HG02840 (cell line): ENCODE results near the gene SPIRE2.

ENCODE experiments used
- ATAC-seq: cut with Tn5 transposase; IDR thresholded peaks from one replicate; pipeline ENCODE4 v1.9.1; 2021; ENCODE audit warnings: mild to moderate bottlenecking, moderate library complexity, moderate number of reproducible peaks; ENCODE audit not compliant: unreplicated experiment, low FRiP score

SPIRE2 gene

DNA sequence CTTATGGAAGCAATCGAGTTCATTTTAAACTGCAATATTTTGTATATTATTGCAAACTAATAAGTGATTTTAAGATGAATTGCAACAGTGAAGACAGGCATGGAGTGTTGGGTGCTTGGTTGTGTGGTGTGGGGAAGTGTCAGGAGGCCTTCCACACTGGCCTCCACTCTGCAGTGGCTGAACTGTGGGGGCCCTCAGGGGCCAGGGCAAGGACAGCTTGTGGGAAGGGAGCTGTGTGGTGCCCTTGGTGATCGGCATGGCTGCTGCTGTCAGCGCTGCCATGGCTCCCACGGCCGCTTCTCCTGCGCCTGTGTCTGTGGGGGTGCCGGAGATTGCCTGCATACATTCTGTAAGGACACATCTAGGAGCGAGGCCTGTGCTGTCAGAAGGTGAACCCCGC lies 64.4 kb downstream of the SPIRE2 start:
- ATAC-seq: no peak

- no peak for ATAC-seq
Observed at GRCh38 chr16:89893642-89894548, 65.6 kb downstream of the SPIRE2 start.

- no peak for ATAC-seq
Observed at GRCh38 chr16:89895482-89896250, 67.4 kb downstream of the SPIRE2 start.

DNA sequence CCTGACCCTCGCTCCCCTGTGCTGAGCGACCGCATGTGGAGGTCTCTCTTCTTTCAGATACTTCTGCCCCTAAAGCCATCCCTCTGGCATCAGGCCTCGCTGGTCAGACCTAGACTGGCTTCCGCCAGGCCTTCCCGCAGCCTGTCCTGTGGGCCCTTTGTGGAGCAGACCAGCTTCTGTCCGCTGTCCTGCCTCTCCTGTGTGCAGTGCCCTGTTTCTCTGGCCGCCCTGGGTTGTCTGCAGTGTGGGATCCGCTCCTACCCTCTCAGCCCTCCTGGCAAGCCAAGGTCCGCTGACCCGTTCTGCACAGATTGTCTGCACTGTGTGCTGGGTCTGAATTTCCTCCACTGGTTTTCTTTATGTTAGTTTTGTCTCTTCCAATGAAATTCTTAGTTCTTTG lies 68.9 kb downstream of the SPIRE2 start:
- ATAC-seq: no peak

GRCh38 chr16:89898201-89898967 lies 70.1 kb downstream of the SPIRE2 start:
- no peak for ATAC-seq

DNA sequence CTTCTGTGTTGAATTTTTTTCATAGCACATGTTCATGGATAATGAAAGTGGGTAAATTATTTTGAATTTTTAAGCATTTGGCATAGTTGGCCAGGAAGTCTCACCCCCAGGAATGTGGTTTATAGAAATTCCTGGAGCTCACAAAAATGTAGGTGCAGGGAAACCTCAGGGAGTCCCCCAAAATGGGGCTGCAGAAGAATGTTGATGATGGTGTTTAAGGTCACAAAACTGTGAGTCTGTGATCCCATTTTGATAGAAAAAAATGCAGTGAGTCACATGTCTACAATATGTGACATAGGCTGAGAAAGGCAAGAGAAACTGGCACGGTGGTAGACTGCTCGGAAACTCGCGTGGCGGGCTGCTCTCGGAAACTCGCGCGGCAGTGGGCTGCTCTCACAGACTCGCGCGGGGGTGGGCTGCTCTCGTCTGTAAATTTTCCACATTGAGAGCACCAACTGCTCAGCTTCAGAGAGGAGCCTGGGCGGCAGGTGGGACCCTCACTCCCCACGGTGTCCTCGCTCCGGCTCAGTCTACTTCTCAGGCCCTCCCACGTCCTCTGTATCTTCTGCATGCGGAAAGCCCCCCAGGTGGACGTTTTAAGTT lies 71.7 kb downstream of the SPIRE2 start:
- ATAC-seq: no peak

DNA sequence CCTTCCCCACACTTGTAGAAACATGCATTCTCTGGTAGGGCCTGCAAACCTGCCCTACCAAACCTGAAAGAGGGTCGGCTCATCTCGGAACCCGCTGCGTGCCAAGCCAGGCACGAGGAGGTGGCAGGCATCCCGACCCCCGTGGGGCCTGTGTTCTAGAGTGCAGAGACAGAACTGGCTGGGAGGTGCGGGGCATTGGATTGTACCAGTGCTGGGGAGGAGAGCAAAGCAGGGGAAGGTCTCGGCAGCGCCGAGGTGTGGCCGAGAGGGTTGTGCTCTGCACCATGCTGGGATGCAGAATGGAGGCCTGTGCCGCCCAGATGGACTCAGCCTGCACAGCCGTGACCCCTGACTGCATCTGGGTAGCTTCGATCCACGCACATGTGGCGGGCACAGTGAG lies 72.6 kb downstream of the SPIRE2 start:
- ATAC-seq: no peak

DNA sequence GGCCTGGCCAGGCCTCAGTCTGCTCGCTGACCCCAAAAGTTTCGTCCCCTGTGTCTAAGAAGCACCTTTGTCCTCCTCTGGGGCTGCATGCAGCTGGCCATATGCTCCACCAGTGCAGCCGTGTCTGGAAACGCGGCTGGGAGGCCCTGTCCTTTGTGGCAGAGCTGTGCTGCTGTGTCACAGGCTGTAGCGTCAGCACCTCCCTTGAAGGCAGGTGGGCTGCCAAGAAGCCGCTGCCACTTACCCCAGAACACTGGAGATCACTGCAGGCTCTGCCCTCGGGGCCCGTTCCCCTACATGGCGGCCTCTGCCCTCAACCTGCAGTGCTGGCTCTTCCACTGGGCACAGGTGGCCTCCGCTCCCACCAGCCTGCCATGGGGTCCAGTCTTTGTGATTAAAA lies 74.7 kb downstream of the SPIRE2 start:
- ATAC-seq: no peak

DNA sequence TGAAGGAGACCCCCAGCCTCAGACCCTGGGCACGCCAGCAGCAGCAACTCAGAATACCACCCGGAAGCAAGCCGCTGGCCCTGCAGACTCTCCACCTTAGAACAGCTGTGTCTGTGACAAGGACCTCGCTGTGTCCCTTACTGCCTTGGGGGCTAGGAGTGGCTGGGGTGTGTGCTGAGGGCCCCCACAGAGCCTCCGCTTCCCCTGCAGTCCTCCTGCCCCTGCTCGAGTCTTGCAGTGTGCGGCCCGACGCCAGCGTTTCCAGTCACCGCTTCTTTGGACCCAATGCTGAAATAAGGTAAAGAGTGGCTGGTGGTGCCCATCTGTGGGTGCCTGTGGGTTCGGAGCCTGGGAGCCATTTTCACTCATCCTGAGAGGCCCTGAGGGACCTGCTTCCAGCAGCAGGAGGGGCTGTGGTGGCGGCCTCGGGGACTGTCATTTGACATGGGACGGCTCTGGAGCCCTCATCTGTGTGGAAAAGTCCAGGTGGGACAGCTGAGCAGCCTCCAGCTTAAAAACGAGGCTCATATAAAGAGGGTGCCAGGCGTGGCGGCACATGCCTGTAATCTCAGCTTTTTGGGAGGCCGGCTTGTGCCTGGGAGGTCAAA lies 75.7 kb downstream of the SPIRE2 start:
- ATAC-seq: no peak

- no peak for ATAC-seq
Observed at GRCh38 chr16:89904606-89905510, 76.6 kb downstream of the SPIRE2 start.

- no peak for ATAC-seq
Observed at GRCh38 chr16:89905511-89906139, 77.3 kb downstream of the SPIRE2 start.

GRCh38 chr16:89906140-89907025 lies 78.1 kb downstream of the SPIRE2 start:
- ATAC-seq: no peak

DNA sequence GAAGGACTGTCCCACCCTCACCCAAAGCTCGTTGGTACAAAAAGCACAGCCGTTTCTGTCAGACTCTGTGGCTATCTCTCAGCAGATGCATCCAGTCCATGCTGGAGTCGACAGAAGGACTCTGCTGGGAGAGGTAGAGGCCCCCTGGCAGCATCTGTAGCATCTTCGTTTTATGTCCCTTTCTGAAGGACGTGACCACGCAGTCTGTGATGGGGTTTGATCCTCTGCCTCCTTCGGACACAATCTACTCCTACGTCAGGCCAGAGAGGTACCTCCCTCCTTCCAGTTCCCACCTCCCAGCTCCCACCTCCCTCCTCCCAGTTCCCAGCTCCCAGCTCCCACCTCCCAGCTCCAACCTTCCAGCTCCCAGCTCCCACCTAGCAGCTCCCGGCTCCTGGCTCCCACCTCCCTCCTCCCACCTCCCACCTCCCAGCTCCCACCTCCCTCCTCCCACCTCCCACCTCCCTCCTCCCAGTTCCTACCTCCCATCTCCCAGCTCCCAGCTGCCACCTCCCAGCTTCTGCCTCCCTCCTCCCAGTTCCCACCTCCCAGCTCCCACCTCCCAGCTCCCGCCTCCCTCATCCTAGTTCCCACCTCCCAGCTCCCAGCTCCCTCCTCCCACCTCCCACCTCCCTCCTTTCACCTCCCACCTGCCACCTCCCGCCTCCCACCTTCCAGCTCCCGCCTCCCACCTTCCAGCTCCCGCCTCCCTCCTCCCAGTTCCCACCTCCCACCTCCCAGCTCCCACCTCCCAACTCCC lies 79.0 kb downstream of the SPIRE2 start:
- ATAC-seq: no peak

DNA sequence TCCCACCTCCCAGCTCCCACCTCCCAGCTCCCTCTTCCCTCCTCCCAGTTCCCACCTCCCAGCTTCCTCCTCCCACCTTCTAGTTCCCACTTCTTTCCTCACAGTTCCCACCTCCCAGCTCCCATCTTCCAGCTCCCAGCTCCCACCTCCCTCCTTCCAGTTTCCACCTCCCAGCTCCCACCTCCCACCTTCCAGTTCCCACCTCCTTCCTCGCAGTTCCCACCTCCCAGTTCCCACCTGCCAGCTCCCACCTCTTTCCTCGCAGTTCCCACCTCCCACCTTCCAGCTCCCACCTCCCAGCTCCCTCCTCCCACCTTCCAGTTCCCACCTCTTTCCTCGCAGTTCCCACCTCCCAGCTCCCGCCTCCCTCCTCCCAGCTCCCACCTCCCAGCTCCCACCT lies 80.0 kb downstream of the SPIRE2 start:
- no peak for ATAC-seq

DNA sequence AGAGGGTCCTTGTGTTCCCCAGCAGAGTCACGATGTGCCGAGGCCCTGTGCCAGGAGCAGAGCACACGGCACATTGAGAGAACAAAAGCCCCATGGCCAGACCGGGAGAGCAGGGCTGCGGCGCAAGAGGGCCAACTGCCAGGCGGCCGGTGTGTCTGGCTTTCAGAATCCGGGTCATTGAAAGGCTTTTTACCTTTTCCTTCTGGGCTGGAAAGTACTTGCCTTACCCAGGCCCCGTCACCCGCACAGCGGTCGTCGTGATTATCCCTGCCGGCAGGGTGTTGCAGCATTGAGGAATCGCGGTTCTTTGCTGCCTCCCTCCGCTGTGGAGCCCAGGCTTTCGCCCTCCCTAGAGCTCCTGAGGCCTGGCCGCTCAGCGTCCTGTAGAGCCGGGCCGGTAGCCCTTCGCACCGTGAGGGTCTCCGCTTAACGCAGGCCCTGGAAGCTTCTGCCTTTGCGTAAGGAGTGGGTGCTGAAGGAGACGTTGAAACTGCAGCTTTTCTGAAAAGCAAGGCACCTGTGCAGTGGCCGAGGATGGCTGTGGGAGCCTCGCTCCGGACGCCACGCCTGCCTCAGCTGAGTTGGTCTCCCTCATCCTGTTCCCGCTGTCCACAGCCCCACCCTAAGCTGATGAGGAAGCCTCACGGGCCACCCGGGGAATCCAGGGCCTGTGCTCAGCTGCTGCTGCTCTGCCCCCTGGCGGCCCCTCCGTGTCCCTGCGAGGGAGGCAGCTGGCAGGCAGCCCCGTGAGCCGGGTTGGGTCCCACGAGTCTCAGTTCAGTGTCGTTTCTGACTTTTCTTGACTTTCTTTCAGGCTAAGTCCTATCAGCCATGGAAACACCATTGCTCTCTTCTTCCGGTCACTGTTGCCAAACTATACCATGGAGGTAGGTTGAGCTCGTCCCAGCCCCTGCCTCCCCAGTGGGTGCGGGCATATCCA lies 81.8 kb downstream of the SPIRE2 start:
- no peak for ATAC-seq
